H9 (cell line): ENCODE results near the gene MORF4L1. TPM values are rescaled to one million over a fixed set of nuclear protein-coding genes. Genes with fewer than 3 reads are reported as not detected.
A peak's percentile ranks its signal among the peaks of the same experiment; 100 is the strongest.
"Not testable (repeated sequence)": the region's sequence is repeated elsewhere in the genome, so short reads cannot be mapped to it uniquely, and the experiment has no call there.

Experiments
- DNase-seq: peaks from one replicate; pipeline ENCODE4 v3.0.0-alpha.2; 2017
- H2AFZ ChIP-seq: one replicate; pipeline ENCODE4 v1.6.1; 2013; ENCODE audit warnings: mild to moderate bottlenecking, low read length, control low read depth, moderate library complexity
- H2AK5ac ChIP-seq: 2 replicates; pipeline ENCODE4 v1.6.1; 2013; ENCODE audit warnings: low read length, control low read depth, mixed read lengths; ENCODE audit not compliant: insufficient read length
- H2BK120ac ChIP-seq: one replicate; pipeline ENCODE4 v1.6.1; 2013; ENCODE audit warnings: low read depth, mild to moderate bottlenecking, low read length, control low read depth, inconsistent platforms; ENCODE audit not compliant: poor library complexity, severe bottlenecking
- H2BK12ac ChIP-seq: 2 replicates; pipeline ENCODE4 v1.6.1; 2013; ENCODE audit warnings: low read length, control low read depth, mixed read lengths, low read depth; ENCODE audit not compliant: insufficient read length
- H2BK15ac ChIP-seq: 2 replicates; pipeline ENCODE4 v1.6.1; 2013; ENCODE audit warnings: low read depth, low read length, control low read depth
- H2BK20ac ChIP-seq: one replicate; pipeline ENCODE4 v1.6.1; 2013; ENCODE audit warnings: low read depth, mild to moderate bottlenecking, low read length, control low read depth, inconsistent platforms; ENCODE audit not compliant: poor library complexity, severe bottlenecking
- H2BK5ac ChIP-seq: 2 replicates; pipeline ENCODE4 v1.6.1; 2013; ENCODE audit warnings: low read length, control low read depth, mixed read lengths; ENCODE audit not compliant: insufficient read length
- H3K14ac ChIP-seq: 2 replicates; pipeline ENCODE4 v1.6.1; 2013; ENCODE audit warnings: low read length, control low read depth; ENCODE audit not compliant: insufficient read depth
- H3K18ac ChIP-seq: 2 replicates; pipeline ENCODE4 v1.6.1; 2013; ENCODE audit warnings: low read depth, mild to moderate bottlenecking, mixed read lengths, low read length, control low read depth; ENCODE audit not compliant: insufficient read length
- H3K23ac ChIP-seq: 2 replicates; pipeline ENCODE4 v1.6.1; 2013; ENCODE audit warnings: low read length, control low read depth, mixed read lengths, low read depth; ENCODE audit not compliant: insufficient read length
- H3K23me2 ChIP-seq: 2 replicates; pipeline ENCODE4 v1.6.1; 2013; ENCODE audit warnings: low read depth, mild to moderate bottlenecking, mixed read lengths, low read length, control low read depth; ENCODE audit not compliant: insufficient read length, poor library complexity, severe bottlenecking
- H3K27ac ChIP-seq: 2 replicates; pipeline ENCODE4 v1.5.1; 2013; ENCODE audit warnings: low read length, control low read depth, mixed read lengths, low read depth; ENCODE audit not compliant: insufficient read length
- H3K27me3 ChIP-seq: 2 replicates; pipeline ENCODE4 v1.6.1; 2013; ENCODE audit warnings: low read length, control low read depth, inconsistent platforms; ENCODE audit not compliant: insufficient read depth
- H3K4ac ChIP-seq: 2 replicates; pipeline ENCODE4 v1.6.1; 2013; ENCODE audit warnings: low read depth, mild to moderate bottlenecking, control low read depth, inconsistent platforms, low read length, moderate library complexity
- H3K4me1 ChIP-seq: 2 replicates; pipeline ENCODE4 v1.6.1; 2013; ENCODE audit warnings: low read length, control low read depth, inconsistent platforms; ENCODE audit not compliant: insufficient read depth
- H3K4me2 ChIP-seq: 2 replicates; pipeline ENCODE4 v1.6.1; 2013; ENCODE audit warnings: low read length, control low read depth, mixed read lengths; ENCODE audit not compliant: insufficient read length, insufficient read depth
- H3K56ac ChIP-seq: 2 replicates; pipeline ENCODE4 v1.6.1; 2013; ENCODE audit warnings: low read depth, mild to moderate bottlenecking, mixed read lengths, low read length, control low read depth; ENCODE audit not compliant: insufficient read length
- H3K79me1 ChIP-seq: 2 replicates; pipeline ENCODE4 v1.6.1; 2013; ENCODE audit warnings: low read depth, mild to moderate bottlenecking, moderate library complexity, low read length, control low read depth, inconsistent platforms; ENCODE audit not compliant: insufficient read depth, poor library complexity, severe bottlenecking
- H3K79me2 ChIP-seq: 2 replicates; pipeline ENCODE4 v1.6.1; 2013; ENCODE audit warnings: low read length, control low read depth, inconsistent platforms; ENCODE audit not compliant: insufficient read depth
- H3K9ac ChIP-seq: 2 replicates; pipeline ENCODE4 v1.6.1; 2013; ENCODE audit warnings: low read length, control low read depth, mixed read lengths; ENCODE audit not compliant: insufficient read length; ENCODE audit errors: extremely low read depth
- H3K9me3 ChIP-seq: one replicate; pipeline ENCODE4 v1.6.1; 2013; ENCODE audit warnings: low read depth, low read length, inconsistent platforms; ENCODE audit not compliant: control insufficient read depth
- H3T11ph ChIP-seq: one replicate; pipeline ENCODE4 v1.6.1; 2013; ENCODE audit warnings: mild to moderate bottlenecking, low read length, control low read depth, inconsistent platforms
- H4K20me1 ChIP-seq: one replicate; pipeline ENCODE4 v1.6.1; 2013; ENCODE audit not compliant: control insufficient read depth, insufficient read length, insufficient read depth
- H4K5ac ChIP-seq: 2 replicates; pipeline ENCODE4 v1.6.1; 2013; ENCODE audit warnings: low read depth, mild to moderate bottlenecking, mixed read lengths, low read length, control low read depth; ENCODE audit not compliant: insufficient read length
- H4K8ac ChIP-seq: replicated peaks from 2 replicates; pipeline ENCODE4 v1.6.1; 2013; ENCODE audit warnings: low read length, control low read depth, mixed read lengths, low read depth; ENCODE audit not compliant: insufficient read length
- H4K91ac ChIP-seq: 2 replicates; pipeline ENCODE4 v1.6.1; 2013; ENCODE audit warnings: low read depth, mild to moderate bottlenecking, moderate library complexity, mixed read lengths, low read length, control low read depth; ENCODE audit not compliant: insufficient read length
- H3K27ac Mint-ChIP-seq, 3 experiments: 2 replicates in 2 of 3; 3 replicates in 1 of 3; pipeline ENCODE4 v1.8.0; 2020 to 2021; ENCODE audit warnings: mixed read lengths in 3 of 3, mild to moderate bottlenecking in 1 of 3, moderate library complexity in 1 of 3
- H3K27me3 Mint-ChIP-seq: 2 replicates; pipeline ENCODE4 v1.8.0; 2021; ENCODE audit warnings: low read depth, mild to moderate bottlenecking, moderate library complexity, mixed read lengths
- H3K36me3 Mint-ChIP-seq, 3 experiments: 2 replicates in 2 of 3; 3 replicates in 1 of 3; pipeline ENCODE4 v1.8.0; 2020 to 2021; ENCODE audit warnings: low read depth in 3 of 3, mixed read lengths in 3 of 3; ENCODE audit not compliant: insufficient read depth in 1 of 3
- H3K4me1 Mint-ChIP-seq, 2 experiments: 2 replicates each; pipeline ENCODE4 v1.8.0; 2020; ENCODE audit warnings: mixed read lengths in 2 of 2
- H3K4me3 Mint-ChIP-seq, 2 experiments: 2 replicates in 1 of 2; 3 replicates in 1 of 2; pipeline ENCODE4 v1.8.0; 2020 to 2021; ENCODE audit warnings: mild to moderate bottlenecking in 2 of 2, mixed read lengths in 2 of 2, moderate library complexity in 1 of 2
- H3K9me3 Mint-ChIP-seq, 2 experiments: 2 replicates in 1 of 2; 3 replicates in 1 of 2; pipeline ENCODE4 v1.8.0; 2020; ENCODE audit warnings: mild to moderate bottlenecking in 2 of 2, mixed read lengths in 2 of 2, moderate library complexity in 1 of 2
- WGBS: extraction: QIAGEN DNeasy Blood & Tissue Kit; methylation state at CpG from one replicate; pipeline ENCODE4 v1.1.7; 2013; ENCODE audit warnings: missing lambda C conversion rate, low lambda C conversion rate, mixed read lengths; ENCODE audit not compliant: insufficient read length; ENCODE audit errors: extremely low coverage; 5-methylcytosine and 5-hydroxymethylcytosine counted together
- total RNA-seq: library from RNA; stranded (reverse); gene quantifications from 2 replicates; pipeline ENCODE4 v1.2.1, GENCODE V29; 2021
- TF ChIP-seq, protein P1 (sequence below): fragments of 200-600 bp; sonication (generic); conservative IDR thresholded peaks from 3 replicates; pipeline ENCODE4 v1.8.0; 2021; ENCODE audit warnings: antibody characterized with exemption, mild to moderate bottlenecking

The MORF4L1 gene
- total RNA-seq, 1 experiment from 2014 or later: 544 TPM

- H3K27me3 Mint-ChIP-seq: no peaks in the 10 kb centered on the region
- Histone ChIP-seq H3K9ac (no peak overlapping the region), H3K4ac (no peak overlapping the region), H4K20me1 (no peaks in the 10 kb centered on the region), H3K14ac (no peak overlapping the region), H4K91ac (no peak overlapping the region), H3K79me2 (no peaks in the 10 kb centered on the region), H3K27ac (no peak overlapping the region), H2BK20ac (no peak overlapping the region), H4K8ac (no peak overlapping the region), H3K23me2 (no peaks in the 10 kb centered on the region), H4K5ac (no peak overlapping the region), H3K18ac (no peak overlapping the region), H2AK5ac (no peak overlapping the region), H2AFZ (no peak overlapping the region), H2BK12ac (no peak overlapping the region), H3T11ph (no peak overlapping the region), H3K23ac (no peak overlapping the region), H2BK5ac (no peak overlapping the region), H3K56ac (no peak overlapping the region), H3K4me1 (no peaks in the 10 kb centered on the region), H3K9me3 (no peaks in the 10 kb centered on the region), H3K4me2 (no peak overlapping the region), H3K79me1 (no peaks in the 10 kb centered on the region), H2BK120ac (no peak overlapping the region), H2BK15ac (no peak overlapping the region), H3K27me3 (no peaks in the 10 kb centered on the region)
- peaks cover 4% of the 10 kb centered on the region in 2 experiments; a peak in 2 of 4 replicates for H3K4me1 Mint-ChIP-seq
- peak overlapping the region in 1 of 3 experiments; percentile 13; a peak in 2 of 7 replicates for H3K27ac Mint-ChIP-seq
- DNase-seq: no peak
- TF ChIP-seq, protein P1, sequence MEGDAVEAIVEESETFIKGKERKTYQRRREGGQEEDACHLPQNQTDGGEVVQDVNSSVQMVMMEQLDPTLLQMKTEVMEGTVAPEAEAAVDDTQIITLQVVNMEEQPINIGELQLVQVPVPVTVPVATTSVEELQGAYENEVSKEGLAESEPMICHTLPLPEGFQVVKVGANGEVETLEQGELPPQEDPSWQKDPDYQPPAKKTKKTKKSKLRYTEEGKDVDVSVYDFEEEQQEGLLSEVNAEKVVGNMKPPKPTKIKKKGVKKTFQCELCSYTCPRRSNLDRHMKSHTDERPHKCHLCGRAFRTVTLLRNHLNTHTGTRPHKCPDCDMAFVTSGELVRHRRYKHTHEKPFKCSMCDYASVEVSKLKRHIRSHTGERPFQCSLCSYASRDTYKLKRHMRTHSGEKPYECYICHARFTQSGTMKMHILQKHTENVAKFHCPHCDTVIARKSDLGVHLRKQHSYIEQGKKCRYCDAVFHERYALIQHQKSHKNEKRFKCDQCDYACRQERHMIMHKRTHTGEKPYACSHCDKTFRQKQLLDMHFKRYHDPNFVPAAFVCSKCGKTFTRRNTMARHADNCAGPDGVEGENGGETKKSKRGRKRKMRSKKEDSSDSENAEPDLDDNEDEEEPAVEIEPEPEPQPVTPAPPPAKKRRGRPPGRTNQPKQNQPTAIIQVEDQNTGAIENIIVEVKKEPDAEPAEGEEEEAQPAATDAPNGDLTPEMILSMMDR: no peak
- no CpG with 5 or more reads among the region's 17 CpGs for WGBS
- H3K9me3 Mint-ChIP-seq: no peaks in the 10 kb centered on the region; a peak in 1 of 5 replicates
- no peak overlapping the region for H3K4me3 Mint-ChIP-seq
- H3K36me3 Mint-ChIP-seq: peaks cover 1 to 18% (median 14%) of the 10 kb centered on the region in 3 experiments
These were observed 54.5 kb downstream of the MORF4L1 start for GRCh38 chr15:78927077-78927790.

GRCh38 chr15:78928176-78928575 is 55.5 kb downstream of the MORF4L1 start:
- H3K4me2 ChIP-seq, H3K27me3 Mint-ChIP-seq, H3K23me2 ChIP-seq, H3K23ac ChIP-seq, H3K79me1 ChIP-seq, H2BK20ac ChIP-seq, H3K27me3 ChIP-seq, DNase-seq, H3K14ac ChIP-seq, H3K27ac Mint-ChIP-seq, H3K56ac ChIP-seq, H3K4me1 Mint-ChIP-seq, H3K27ac ChIP-seq, H2AFZ ChIP-seq, H3K79me2 ChIP-seq, H4K91ac ChIP-seq, H2BK12ac ChIP-seq, H3K18ac ChIP-seq, H2BK120ac ChIP-seq, H3K4ac ChIP-seq, H4K20me1 ChIP-seq, H3T11ph ChIP-seq, H3K4me1 ChIP-seq, H4K5ac ChIP-seq, H3K9ac ChIP-seq, H3K9me3 ChIP-seq, H2AK5ac ChIP-seq, H3K9me3 Mint-ChIP-seq, H3K4me3 Mint-ChIP-seq, H4K8ac ChIP-seq, H2BK5ac ChIP-seq, H2BK15ac ChIP-seq: not testable (repeated sequence)
- peaks cover 0 to 12% (median 11%) of the 10 kb centered on the region in 3 experiments; a peak in 5 of 7 replicates for H3K36me3 Mint-ChIP-seq
- no CpG with 5 or more reads among the region's 14 CpGs for WGBS
